T47D (cell line): ENCODE results near the gene PCSK2.

Experiments used
- DNase-seq, 2 experiments: peaks; one replicate each; pipeline versions ENCODE4 v3.0.0 to v3.0.0-alpha.2; 2011 to 2012; ENCODE audit warnings: low read depth in 1 of 2, low spot score in 1 of 2
- JUND ChIP-seq: IDR thresholded peaks from 2 replicates; pipeline ENCODE4 v1.6.1; 2012; ENCODE audit warnings: low read depth
- in situ Hi-C: cut with HindIII; loops from 2 replicates; pipeline ENCODE4 v1.10.0; 2016; ENCODE audit warnings: low sequenced_read_pairs, low pct_unique_long_range_greater_than_20kb

Gene PCSK2

GRCh38 chr20:17223553-17223952 is 3.3 kb upstream of the PCSK2 start:
- DNase-seq, result no peak

DNA sequence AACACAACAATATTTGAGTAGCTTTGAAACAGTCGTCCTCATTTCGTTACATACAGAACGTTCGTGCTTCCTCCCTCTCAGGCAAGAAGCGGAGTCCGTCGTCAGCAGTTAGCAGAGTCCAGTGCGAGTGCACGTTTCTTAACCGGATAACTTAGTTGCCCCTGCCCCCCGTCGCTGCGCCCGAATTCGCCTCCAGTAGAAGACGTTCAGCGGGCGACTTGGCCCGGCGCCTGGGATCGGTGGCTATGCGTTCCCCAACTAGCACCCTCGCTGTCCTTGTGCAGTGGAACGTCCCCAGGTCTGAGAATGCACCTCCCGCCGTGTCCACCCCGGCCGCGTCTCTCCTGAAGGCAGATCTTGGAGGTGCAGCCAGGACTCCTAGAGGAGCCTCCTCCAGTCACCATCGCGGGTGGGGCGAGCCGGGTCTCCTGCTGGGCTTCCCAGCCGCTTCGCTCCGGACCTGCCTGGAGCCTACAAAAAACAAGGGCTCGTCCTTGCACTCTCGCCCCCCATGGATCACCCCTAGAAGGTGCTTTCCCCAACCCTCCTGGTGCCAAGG is 910 bp upstream of the PCSK2 start:
- TF ChIP-seq JUND, result no peak
- in situ Hi-C loops, result no loop called here
- no peak for DNase-seq

More at GRCh38 chr20:17223553-17223952, 3.3 kb upstream of the PCSK2 start:
- no peak for TF ChIP-seq JUND
- in situ Hi-C loops, result no loop called here

- in situ Hi-C loops, result no loop called here
- no peak for DNase-seq
- TF ChIP-seq JUND, result no peak
These were observed 357 bp downstream of the PCSK2 start for GRCh38 chr20:17227219-17227575.

- in situ Hi-C loops, result no loop called here
- peak in 1 of 2 experiments; percentile 26 for DNase-seq
- no peak for TF ChIP-seq JUND
These were observed 1.1 kb downstream of the PCSK2 start for GRCh38 chr20:17227669-17228623.

- no peak for TF ChIP-seq JUND
- in situ Hi-C loops, result no loop called here
- no peak for DNase-seq
These were observed 1.8 kb downstream of the PCSK2 start for GRCh38 chr20:17228624-17229061.

DNA sequence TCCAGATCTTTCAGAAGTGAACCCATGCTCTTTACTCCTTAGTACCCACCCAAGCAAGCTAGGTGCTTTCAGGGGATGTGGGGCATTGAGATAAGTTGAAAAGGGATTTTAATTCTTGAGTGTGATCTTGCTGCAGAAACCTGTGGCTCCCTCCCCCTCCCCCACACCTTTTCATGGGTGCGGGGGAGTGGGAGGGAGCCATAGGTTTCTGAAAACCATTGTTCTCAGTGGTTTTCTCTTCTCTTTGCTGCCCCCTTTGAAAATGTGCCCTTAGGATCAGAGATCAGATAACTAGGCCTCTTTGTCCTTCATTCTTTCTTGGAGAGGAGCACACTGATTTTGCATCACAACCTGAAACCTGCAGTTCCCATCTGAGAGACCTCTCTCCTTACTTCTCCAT is 2.4 kb downstream of the PCSK2 start:
- no peak for DNase-seq
- in situ Hi-C loops, result no loop called here

GRCh38 chr20:17233626-17234025 is 6.8 kb downstream of the PCSK2 start:
- no peak for DNase-seq
- no peak for TF ChIP-seq JUND
- in situ Hi-C loops, result no loop called here

More for the DNA sequence above, 2.4 kb downstream of the PCSK2 start:
- TF ChIP-seq JUND, result no peak

DNA sequence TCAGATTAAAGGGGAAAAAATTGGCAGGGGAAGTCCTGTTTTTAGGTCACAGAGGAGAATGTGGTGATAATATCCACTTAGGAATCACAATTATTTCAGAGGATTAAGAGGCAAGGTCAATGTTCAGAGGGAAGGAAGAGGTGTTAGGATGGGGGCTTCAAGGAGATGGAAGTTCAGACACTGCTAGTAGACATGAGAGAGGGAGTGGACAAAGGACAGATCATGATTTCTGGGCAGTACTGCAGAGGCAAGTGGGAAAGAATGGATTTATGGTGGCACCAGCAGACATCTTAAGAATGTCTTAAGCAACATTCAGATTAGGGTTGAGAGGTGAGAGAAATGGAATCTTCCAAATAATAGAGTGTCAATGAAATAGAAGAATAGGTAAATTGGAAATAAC is 9.9 kb downstream of the PCSK2 start:
- DNase-seq, result no peak
- TF ChIP-seq JUND, result no peak
- in situ Hi-C loops, result no loop called here

DNA sequence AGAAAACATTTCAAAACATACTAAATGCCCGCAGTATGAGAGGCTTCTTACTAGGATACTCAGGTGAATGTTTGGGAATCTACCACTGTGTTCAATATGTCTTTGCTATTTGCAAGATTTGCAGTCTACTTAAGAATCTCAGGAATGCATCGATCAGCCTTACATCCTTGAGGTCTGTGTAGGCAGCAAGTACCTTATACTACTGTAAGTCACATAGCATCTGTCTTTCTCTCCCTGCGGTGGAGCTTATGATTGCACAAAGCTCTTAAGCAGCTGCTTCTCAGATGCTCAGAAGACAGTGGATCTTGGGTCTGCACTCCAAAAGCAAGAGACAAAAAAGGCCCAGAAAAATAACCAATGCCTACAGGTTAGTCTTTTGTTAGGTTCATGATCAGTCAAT is 21.4 kb downstream of the PCSK2 start:
- in situ Hi-C loops, result no loop called here
- no peak for TF ChIP-seq JUND
- peak in 1 of 2 experiments; percentile 4 for DNase-seq

DNA sequence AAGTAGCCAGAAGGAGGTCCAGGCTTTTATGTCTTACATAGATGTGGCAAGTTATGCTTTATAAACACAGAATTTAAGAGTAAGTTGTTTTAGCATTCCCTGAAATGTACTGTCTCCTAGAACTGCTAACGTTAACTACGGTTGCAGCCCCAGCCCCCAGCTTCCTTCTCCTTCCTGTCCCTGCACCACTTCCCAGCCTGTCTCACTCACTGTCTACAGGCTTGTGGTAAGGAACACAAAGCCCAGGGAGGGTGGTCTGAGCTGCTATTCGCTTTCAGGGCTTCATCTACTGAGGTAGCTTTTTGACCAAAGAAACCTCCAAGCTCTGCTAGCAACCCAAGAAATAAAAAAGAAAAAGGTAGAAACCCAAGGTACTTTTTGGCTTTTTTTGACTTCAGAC is 35.9 kb downstream of the PCSK2 start:
- DNase-seq, result no peak
- in situ Hi-C loops, result no loop called here
- TF ChIP-seq JUND, result no peak

DNA sequence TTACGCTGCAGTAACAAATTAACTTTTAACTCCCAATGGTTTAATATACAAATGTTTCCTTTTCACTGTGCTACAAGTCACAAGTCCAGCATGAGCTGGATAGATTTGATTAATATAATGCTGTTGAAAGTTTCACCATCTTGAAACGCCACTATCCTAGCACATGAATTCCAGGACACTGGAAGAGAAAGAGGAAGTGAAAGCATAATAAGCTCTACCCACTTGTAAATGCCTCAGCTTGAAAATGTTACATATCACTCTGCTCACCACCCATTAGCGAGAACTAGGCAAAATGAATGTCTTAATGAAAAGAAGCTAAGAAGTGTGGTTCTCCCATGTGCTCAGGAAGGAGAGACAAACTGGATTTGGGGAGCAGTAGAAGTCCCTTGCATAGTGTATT is 46.9 kb downstream of the PCSK2 start:
- in situ Hi-C loops, result no loop called here
- no peak for TF ChIP-seq JUND

DNA sequence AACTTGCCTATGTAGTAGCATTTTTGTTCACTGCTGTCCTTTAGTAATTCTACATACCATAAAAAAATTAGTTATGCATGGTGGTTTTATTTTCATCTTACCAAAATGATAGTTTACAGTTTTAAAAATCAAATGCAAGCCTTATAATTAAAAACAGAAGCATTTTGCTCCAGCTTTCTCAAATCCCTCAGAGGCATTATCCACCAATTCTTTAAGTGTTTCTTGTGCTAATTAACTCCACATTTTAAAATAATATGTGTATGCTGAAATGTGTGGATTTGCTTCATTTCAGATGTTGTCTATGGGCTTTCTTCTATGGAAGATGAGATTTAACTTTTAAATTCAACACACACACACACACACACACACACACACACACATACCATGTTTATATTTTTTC is 49.3 kb downstream of the PCSK2 start:
- in situ Hi-C loops, result no loop called here

More for the DNA sequence above, 46.9 kb downstream of the PCSK2 start:
- no peak for DNase-seq

DNA sequence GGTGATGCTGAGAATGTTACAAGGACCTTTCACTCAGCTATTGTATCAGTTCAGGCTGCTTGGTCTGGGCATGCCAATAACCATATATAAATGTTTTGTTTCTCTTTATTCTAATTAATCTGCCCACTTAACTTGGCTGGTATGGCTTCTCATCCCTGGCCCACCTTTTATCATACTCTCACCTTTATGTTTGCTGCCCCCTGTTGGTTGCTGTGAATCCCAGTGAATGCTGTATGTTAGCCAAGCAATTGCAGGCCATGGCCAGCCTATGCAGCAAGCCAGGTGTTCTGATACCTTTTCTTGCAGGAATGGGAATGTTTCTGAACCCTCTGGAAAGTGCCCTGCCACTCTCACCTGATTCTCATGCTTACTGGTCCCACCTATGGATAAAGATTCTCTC is 54.6 kb downstream of the PCSK2 start:
- TF ChIP-seq JUND, result no peak
- peak in 1 of 2 experiments; percentile 4 for DNase-seq
- in situ Hi-C loops, result no loop called here

More for the DNA sequence above, 49.3 kb downstream of the PCSK2 start:
- no peak for DNase-seq
- TF ChIP-seq JUND, result no peak

- DNase-seq, result no peak
- no peak for TF ChIP-seq JUND
- in situ Hi-C loops, result no loop called here
These were observed 55.7 kb downstream of the PCSK2 start for GRCh38 chr20:17282501-17282900.
